ENCODE measurements around the gene NBPF11. TPM values are rescaled to one million over a fixed set of nuclear protein-coding genes. Genes with fewer than 3 reads are reported as not detected.
"Not testable (repeated sequence)": the region's sequence is repeated elsewhere in the genome, so short reads cannot be mapped to it uniquely, and the experiment has no call there.

NBPF11 gene, protein sequence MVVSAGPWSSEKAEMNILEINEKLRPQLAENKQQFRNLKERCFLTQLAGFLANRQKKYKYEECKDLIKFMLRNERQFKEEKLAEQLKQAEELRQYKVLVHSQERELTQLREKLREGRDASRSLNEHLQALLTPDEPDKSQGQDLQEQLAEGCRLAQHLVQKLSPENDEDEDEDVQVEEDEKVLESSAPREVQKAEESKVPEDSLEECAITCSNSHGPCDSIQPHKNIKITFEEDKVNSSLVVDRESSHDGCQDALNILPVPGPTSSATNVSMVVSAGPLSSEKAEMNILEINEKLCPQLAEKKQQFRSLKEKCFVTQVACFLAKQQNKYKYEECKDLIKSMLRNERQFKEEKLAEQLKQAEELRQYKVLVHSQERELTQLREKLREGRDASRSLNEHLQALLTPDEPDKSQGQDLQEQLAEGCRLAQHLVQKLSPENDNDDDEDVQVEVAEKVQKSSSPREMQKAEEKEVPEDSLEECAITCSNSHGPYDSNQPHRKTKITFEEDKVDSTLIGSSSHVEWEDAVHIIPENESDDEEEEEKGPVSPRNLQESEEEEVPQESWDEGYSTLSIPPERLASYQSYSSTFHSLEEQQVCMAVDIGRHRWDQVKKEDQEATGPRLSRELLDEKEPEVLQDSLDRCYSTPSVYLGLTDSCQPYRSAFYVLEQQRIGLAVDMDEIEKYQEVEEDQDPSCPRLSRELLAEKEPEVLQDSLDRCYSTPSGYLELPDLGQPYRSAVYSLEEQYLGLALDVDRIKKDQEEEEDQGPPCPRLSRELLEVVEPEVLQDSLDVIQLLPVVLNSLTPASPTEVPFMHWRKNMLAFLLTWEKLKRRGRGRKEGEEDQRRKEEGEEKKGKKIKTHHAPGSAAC
- 3.2 TPM for total RNA-seq
- long read RNA-seq, partial matches to known transcripts = 1 of 4 reads
- long read RNA-seq, other reads (novel, unspliced or antisense) = 3 of 4 reads

DNA sequence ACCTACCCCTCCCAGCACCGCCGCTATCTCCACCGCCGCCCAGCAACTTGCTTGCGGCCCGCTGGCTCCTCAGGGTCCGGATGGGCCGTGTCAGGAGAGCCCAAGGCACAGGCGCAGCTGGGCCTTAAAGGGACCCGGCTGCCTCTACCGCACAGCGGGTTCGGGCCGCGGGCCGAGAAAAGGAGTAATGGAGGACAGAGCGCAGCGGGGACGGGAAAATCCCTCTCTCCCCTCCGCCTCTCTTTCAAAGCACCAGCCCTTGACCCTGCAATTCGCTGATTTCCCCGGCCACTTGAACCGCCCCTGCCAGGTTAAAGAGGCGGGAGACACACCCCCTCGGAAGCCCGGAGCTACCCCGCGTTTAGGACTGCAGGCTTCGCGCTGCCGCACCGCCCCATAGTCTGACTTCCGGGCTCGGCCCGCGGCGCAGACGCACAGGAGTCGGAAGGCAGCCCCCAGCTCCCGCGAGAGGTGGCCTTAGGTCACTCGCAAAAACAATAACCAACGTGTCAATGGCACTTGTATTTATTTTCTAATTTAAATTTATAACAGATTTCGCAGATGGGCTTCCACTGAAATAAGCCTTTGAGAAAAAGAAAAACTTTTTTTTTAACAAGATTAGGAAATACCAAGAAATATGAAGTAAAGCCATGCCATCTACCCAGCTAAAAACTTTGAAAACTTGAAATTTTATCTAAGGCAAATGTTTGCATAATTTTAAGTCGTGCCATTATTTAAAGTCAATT lies at the start of gene NBPF11:
Gene NBPF11 (minus strand): TSS at position 371 of the 746 bp plus-strand sequence. CDS start 25,278 bp downstream, outside the sequence.
- DNase-seq (peak; percentile 90), ATAC-seq (peak; percentile 100)
- intact Hi-C loops (cut with micrococcal nuclease) = not testable (repeated sequence)

DNA sequence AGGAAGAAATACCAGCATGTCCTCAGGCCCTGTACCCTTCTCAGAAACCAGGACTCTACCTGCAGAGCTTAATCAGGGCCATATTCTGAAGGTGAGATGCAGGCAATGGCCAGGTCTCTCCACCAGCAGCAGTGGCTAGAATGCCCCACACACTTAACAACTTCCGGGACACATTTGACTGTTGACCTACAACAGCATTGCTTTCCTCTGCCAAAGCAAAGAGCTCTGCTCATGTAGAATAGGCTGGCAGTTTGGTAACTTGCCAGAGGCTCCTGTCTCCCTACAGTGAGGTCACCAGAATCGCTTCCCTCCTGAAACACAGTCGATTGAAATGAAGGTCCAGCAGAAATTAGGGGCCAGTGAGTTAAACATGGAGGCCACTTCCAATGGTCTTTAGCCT lies 45.3 kb upstream of the NBPF11 start:
- peak; percentile 87 for ATAC-seq
- intact Hi-C loops (cut with micrococcal nuclease); DNase-seq: not testable (repeated sequence)

DNA sequence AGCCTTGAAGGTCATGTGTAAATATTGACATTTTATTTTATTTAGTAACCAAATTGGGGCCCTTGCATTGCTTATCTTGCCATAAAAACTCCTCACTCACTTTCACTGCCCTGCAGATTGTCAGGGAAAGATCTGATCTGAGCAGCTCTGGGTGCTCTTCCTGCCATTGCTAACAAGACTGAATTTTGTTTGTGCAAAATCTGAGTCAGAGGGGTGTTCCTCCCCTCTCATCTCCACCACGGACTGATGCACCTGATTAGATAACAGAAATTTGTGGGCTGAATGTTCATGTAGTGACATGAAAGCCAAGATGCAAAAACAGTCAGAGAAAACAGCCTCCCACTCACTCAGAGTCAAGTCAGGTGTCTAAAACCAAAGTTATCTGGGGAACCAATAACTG lies 44.9 kb upstream of the NBPF11 start:
- ATAC-seq; DNase-seq; intact Hi-C loops (cut with micrococcal nuclease): not testable (repeated sequence)

DNA sequence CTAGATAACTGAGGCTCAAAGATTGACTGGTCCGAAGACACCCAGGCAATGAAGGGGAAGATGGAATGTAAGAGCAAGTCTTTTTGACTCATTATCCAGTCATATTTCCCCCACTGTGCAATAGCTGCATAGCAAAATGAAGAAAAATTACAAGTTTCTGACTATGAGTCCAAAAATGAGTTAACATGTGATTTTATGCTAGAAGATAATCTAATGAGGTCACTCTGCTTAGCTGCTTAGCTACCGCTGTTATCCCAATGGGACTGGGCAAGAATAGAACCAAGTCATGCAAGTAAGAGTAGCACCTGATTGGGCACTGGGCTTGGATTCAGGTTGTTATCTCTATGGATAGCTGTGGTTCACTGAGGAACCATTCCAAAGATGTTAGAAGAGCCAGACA lies 43.0 kb upstream of the NBPF11 start:
- ATAC-seq = peak; percentile 88
- DNase-seq; intact Hi-C loops (cut with micrococcal nuclease): not testable (repeated sequence)

GRCh38 chr1:148188768-148189167 lies 36.7 kb upstream of the NBPF11 start:
- DNase-seq; intact Hi-C loops (cut with micrococcal nuclease); ATAC-seq: not testable (repeated sequence)

DNA sequence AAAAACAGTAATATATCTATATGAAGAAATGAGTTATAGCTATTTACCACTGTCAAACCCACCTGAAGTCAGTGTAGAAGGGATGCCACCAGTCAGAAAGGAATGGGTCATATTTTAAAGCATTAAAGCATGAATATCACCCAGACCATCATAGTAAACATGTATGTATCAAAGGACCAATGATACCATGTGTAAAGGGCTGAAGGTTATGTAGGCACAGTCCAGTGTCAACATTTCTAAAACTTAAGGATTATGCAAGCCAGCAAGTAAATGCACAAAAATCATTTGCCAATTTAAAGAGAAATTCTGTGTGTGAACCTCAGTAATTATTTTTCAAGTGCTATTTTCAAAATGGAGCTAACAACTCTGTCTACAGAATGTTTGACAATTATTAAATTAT lies 26.6 kb upstream of the NBPF11 start:
- intact Hi-C loops (cut with micrococcal nuclease); DNase-seq; ATAC-seq: not testable (repeated sequence)

DNA sequence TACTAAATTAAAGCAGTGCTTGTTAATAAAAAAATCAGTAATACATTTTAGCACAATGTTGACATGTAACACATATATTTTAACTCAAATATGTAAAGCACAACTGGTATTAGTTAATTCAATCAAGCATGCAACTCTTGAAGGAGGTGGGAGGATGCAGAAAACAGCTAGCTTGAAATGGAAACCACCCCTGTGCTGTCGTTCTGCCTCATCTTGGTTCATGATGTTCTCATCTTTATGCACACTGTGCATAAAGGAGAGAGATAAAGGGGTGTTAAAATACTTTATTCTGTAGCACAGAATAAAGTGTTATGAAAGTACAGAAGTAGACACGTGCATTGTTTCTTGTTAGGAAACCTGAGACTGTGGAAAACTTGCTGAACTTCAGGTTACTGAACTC lies 23.3 kb upstream of the NBPF11 start:
- DNase-seq; intact Hi-C loops (cut with micrococcal nuclease); ATAC-seq: not testable (repeated sequence)

- DNase-seq; intact Hi-C loops (cut with micrococcal nuclease); ATAC-seq: not testable (repeated sequence)
Observed at GRCh38 chr1:148171995-148172394, 19.9 kb upstream of the NBPF11 start.

DNA sequence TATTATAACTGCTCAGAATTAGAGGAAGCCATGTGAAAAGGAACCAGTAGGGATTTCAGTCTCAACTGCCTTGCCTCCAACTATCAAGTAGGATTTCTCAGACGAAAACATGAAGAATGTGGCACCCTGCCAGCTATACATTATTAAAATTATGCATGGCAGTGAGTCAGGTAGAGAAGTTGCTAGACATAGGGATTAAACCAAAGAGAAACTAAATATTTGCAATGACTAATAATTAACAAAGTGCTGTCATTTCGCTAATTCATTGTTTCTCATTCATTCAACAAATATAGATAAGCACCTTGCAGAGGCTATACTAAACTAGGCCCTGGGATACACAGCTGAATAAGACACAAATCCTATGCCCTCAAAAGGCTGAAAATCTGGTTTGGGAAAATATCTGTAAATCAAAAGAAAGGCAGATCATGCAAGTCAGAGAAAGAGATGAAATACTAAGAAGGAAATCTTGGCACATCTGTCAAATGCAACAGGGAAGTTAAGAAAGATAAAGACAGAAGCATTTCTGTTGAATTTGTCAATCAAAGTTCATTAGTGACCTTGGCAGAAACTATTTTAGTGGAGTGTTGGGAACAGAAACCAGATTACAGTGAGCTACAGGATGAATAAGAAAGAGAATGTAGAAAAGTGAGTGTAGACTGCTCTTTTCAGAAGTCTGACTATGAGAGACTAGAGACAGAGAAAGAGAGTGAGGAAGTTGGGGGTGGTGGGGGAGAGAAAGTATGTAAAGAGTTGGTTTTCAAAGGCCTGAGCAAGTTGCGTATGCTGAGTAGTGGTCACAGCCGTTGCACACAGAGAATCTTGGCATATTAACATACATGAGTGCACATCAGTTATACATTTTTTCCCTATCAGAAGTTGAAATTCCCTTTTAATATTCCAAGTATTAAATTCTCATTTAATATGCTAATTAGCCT lies 14.7 kb upstream of the NBPF11 start:
- no peak for ATAC-seq
- no peak for DNase-seq
- intact Hi-C loops (cut with micrococcal nuclease) = no loop called here

DNA sequence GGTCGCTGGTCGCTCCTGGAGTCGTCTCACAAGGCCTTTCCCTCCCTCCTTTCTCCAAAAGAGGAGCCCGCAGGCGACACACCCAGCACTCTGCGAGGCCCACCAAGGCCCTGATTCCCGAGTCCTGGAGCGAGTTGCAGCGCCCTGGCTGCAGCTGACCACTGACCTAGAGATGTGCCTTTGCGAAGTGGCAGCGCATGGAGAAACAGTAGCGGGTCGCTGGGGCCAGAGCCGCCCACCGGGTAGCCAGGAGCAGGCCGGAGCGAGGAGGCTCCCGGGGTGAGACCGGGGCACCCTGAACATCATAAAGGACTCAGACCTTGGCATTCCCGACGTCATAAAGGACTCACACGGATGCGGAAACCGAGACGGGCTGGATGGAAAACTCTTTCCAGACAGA lies 10.3 kb upstream of the NBPF11 start:
- DNase-seq = no peak
- intact Hi-C loops (cut with micrococcal nuclease) = no loop called here
- ATAC-seq = no peak

DNA sequence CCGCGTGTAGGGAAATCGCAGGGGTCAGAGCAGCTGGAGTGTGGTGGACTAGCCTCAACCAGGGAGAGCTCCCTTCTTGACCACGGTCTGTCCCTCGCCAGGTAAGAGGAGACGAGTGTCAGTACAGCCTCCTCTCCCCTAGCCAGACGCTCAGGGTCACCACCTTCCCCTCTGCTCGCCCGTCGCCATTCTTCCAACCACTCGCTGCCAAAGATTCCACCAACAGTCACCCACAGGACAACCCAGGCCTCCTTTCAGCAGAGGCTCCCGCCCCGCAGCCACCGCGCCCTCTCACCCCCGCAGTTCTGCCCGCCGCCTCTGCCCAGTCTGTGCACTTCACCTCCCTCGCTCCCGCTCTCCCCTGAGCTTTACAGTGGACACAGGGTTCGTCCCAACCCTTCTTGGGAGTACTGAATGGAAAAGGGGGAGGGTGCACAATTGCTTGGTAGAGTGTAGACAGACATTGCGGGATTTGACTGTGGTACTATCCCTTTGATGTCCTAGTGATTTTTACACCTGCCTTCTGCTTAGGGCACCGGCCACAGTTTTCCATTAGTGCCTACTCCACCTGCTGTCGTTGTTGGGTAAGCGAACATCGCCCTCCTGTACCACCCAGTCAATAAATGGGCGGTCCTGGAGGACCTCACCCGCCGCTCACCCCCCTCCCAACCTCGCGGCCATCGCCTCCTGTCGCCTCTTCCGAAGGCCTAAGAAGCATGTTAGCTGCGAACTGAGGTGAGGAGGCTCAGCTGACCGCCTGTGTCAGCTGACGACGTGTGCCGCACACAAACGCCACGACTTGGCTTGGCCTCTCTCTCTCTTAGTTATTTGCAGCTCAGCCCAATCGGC lies 9.2 kb upstream of the NBPF11 start:
- intact Hi-C loops (cut with micrococcal nuclease) = no loop called here
- DNase-seq (no peak), ATAC-seq (no peak)

- no peak for ATAC-seq
- peak; percentile 28 for DNase-seq
- intact Hi-C loops (cut with micrococcal nuclease) = no loop called here
Observed at GRCh38 chr1:148160343-148161052, 8.4 kb upstream of the NBPF11 start.

GRCh38 chr1:148160048-148160342 lies 7.9 kb upstream of the NBPF11 start:
- ATAC-seq = no peak

GRCh38 chr1:148158341-148159003 lies 6.4 kb upstream of the NBPF11 start:
- ATAC-seq = no peak

More at GRCh38 chr1:148160048-148160342, 7.9 kb upstream of the NBPF11 start:
- DNase-seq = peak; percentile 23
- intact Hi-C loops (cut with micrococcal nuclease) = no loop called here

GRCh38 chr1:148157803-148158202 lies 5.7 kb upstream of the NBPF11 start:
- ATAC-seq; DNase-seq; intact Hi-C loops (cut with micrococcal nuclease): not testable (repeated sequence)

More at GRCh38 chr1:148158341-148159003, 6.4 kb upstream of the NBPF11 start:
- intact Hi-C loops (cut with micrococcal nuclease) = no loop called here
- DNase-seq = no peak

Measured in left ventricle myocardium superior (tissue), 1 donor.